HG03432 (cell line): ENCODE data around the gene ZC2HC1B.
A peak's percentile ranks its signal among the peaks of the same experiment; 100 is the strongest.
"Not testable (repeated sequence)": the region's sequence is repeated elsewhere in the genome, so short reads cannot be mapped to it uniquely, and the experiment has no call there.

ENCODE experiments used
- ATAC-seq: cut with Tn5 transposase; IDR thresholded peaks from one replicate; pipeline ENCODE4 v1.9.1; 2021; ENCODE audit warnings: mild to moderate bottlenecking, moderate library complexity; ENCODE audit not compliant: unreplicated experiment

ZC2HC1B gene, protein sequence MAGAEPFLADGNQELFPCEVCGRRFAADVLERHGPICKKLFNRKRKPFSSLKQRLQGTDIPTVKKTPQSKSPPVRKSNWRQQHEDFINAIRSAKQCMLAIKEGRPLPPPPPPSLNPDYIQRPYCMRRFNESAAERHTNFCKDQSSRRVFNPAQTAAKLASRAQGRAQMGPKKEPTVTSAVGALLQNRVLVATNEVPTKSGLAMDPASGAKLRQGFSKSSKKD

DNA sequence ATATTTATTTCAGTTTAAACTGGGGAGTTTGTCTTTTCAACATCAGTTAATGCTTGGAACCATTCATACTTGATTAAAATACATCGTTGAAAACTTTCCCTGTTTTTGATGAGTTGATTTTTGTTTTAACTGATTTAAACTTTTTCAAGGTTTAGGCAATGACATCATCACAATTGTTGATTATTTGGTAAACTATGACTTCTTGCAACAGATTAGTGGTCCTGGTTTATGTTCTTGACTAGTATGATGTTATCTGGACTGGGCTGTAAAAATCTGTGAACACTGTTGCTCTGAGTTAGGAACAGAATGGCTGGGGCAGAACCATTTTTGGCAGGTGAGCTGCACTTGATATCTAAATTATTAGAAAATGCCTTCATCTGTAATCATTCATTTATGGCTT, at the start of gene ZC2HC1B:
ZC2HC1B (plus strand) TSS at position 241 of the 400 bp plus-strand sequence; CDS start at position 307, 66 bp downstream.
- no peak for ATAC-seq

DNA sequence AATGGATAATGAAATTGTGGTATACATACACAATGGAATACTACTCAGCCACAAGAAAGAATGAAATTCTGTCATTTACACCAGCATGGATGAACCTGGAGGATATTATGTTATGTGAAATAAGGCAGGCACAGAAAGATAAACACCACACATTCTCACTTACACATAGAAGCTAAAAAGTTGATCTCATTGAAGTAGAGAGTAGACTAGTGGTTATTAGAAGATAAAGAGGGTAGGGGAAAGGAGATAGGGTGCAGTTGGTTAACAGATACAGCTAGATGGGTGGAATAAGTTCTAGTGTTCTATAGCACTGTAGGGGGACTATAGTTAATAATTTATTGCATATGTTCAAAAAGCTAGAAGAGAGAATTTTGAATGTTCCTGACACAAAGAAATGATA, 46.7 kb upstream of the ZC2HC1B start:
- ATAC-seq = no peak

DNA sequence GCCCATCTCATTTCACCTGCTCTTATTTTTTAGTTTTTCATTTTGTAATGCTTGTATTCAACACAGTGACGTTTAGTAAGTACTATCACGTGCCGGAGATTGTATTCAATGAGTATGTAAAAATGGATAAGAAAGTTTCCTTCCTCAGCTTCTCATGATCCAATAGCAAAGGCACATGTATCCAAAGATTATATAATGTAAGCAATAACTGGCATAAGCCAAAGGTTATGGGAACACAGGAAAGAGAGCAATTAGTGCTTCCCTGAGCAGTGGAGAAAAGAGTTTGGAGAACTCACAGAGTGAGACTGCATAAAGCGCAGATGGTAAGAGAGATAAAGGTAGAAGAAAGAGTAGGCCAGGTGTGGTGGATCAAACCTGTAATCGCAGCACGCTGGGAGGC, 42.9 kb upstream of the ZC2HC1B start:
- ATAC-seq = no peak

DNA sequence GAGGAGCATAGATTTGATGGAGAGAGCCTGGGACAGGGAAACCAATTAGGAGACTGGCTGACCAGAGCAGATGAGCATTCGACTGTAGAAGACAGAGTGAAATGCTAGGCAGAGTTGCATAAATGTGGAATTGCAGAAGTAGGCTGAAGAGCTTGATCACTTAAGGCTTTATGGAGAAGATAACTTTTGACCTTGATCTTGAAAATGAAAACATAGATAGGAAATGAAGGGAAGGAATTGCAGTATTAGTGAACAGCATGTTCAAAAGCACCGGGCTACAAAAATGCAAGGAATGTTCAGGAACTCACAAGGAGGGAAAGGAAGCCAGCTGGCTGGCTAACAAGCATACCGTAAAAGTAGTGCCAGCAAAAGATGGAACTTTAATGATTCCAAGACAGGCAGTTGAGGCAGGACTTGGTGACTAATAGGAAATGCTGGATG, 41.7 kb upstream of the ZC2HC1B start:
- no peak for ATAC-seq

DNA sequence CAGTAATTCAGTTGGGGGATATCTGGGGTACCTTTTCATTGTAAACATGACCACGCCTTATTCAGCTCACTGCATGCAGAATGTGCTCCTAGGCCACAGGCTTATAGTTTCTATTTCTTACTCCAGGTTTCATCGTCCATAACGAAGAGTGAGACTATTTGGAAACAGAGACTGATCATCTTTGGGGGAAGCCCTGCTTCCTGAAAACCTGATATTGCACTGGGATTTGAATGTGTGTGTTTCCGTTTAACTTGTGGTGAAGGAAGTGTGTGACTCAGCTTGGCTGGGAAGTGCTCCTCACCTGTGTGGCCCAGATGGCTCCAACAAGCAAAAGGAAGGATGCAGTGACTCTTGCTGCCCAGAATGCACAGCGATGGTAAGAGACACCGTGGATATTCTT, 40.7 kb upstream of the ZC2HC1B start:
- no peak for ATAC-seq

DNA sequence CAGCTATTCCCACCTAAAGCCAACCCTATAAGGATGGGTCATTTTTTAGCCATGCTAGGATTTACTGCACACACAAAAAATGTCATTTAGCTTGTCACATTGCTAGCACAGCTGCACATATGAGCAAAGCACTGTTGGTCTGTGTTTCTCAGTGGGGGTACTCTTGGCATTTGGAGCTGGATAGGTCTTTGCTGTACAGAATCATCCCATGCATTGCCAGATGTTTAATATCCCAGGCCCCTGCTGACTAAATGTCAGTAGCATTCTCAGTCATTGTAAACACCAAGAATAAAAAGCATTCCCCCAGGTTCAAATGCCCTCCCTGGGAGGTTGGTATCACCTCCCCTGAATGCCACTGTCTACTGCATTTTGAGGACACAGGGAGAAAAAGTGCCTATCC, 35.7 kb upstream of the ZC2HC1B start:
- no peak for ATAC-seq

DNA sequence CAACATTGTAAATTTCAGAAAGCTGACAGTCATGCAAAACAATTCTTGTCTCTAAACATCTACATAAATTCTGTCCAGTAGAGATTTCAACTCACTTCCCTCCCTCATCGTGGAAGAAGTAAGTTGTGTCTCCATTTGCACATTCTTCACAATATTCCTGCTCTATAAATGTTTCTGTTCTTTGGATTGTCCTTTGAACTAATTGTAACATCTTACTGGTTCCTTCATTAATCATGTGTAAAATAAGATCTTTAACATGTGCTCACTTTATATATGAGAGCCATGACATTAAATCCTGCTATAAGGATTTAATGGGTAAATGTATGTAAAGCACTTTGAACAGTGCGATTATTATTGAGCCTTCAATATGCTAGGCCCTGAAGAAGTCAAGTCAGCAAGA, 28.1 kb upstream of the ZC2HC1B start:
- ATAC-seq = no peak

DNA sequence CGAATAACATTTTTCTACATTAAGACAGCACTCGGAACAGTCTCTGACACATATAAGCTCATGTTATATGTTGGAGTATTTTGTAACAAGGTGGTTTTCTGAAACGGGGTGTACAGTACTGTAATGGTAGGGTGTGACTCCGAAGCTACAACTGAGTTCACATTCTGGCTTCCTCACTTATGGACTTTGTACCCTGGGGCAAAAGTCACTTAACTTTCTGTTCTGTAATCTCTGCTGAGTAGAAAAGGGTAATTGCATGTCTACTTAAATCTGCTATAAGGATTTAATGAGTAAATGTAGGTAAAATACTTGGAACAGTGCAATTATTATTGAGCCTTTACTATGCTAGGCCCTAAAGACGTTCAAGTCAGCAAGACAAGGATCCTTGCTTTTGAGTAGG, 25.9 kb upstream of the ZC2HC1B start:
- no peak for ATAC-seq

DNA sequence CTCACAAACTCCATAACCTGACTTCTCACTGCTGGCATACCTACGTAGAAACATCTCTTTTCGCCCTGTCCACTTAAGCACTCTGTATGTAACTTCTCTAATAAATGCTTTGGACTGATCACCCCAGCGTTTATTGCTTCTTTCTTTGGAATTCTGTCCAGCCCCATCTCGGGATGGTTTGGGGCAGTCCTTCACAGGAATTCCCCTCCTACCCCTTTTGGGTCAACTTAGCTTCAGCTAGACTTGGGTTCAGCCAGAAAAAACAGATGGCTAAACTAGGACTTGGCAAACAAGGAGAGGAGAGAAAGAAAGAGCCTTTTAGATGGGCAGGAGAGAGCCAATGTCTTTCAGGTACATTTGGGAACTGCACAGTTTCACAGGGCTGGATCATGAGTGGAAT, 25.1 kb upstream of the ZC2HC1B start:
- no peak for ATAC-seq

DNA sequence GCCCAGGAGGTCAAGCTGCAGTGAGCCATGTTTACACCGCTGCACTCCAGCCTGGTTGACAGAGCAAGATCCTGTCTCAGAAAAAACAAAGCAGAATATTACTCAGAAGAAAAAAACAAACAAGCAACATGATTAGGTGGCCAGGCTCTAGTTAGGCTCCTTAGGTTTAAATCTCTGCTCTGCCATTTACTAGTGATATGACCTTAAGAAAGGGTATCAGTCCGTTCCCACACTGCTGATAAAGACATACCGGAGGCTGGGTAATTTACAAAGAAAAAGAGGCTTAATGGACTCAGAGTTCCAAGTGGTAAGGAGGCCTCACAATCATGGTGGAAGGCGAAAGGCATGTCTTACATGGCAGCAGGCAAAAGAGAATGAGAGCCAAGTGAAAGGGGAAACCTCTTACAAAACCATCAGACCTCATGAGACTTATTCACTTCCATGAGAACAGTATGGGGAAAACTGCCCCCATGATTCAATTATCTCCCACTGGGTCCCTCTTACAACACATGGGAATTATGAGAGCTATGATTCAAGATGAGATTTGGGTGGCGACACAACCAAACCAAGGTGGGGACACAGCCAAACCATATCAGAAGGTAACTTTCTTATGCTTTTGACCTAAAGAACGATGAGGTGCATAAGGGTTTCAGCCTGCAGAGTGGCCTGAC, 23.5 kb upstream of the ZC2HC1B start:
- ATAC-seq = no peak

DNA sequence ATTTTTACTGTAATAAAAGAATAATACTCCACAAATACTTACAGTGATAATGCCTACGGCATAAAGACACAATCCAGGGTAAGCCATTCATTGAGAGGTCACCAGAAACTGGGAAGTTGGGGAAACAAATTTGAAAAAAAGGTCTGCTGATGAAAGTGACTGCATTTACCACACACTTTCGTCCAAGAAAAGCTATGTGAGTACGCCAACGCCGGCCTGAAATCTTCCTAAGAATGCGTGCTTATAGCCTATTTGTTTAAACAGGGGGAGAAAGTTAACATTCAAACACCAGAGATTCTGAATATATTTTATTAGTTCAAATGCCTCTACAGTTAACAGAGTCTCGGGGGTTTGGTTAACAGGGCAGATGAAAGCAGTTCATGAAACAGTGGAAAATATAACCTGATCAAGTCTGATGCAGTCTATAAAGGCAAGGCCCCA, 21.8 kb upstream of the ZC2HC1B start:
- ATAC-seq = no peak

DNA sequence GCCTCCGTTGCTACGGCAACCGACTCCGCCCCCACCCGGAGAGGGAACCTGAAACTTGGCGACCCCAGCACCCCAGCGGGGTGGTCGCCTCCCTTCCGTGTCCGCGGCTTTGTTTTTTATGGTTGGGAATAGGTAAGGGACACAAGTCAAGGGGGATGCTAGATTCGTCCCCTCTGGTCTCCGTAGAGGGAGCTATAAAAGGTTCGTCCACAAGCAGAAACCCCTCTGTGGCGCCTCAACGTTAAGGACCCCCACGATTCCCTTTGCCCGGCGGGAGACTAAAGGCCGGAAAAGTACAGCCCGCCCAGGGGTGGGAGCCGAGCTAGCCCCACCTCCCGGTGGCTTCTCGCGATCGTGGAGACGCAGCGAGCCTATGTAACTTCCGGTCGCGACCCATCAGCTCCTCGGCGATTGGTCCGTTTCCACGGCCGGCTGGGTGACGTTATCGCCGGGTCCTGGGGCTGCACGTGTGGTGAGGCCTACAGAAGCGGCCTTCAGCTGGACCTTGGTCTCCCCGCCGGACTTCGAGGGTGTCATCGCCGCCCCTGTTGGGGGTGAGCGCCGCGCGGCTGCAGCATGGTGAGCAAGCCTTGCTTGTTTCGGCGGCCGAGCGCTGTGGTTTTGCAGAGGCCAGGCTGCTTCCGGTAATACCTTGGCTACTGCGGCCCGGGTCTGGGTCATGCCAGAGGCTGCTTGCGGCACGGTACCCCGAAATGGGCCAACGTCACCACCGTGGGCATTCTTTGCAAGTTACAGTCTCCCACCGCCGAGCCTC, 21.2 kb upstream of the ZC2HC1B start, which contains the start of gene LTV1:
LTV1 (plus strand) TSS at position 437 of the 775 bp plus-strand sequence; CDS start at position 577, 140 bp downstream.
- peak; percentile 100 for ATAC-seq

DNA sequence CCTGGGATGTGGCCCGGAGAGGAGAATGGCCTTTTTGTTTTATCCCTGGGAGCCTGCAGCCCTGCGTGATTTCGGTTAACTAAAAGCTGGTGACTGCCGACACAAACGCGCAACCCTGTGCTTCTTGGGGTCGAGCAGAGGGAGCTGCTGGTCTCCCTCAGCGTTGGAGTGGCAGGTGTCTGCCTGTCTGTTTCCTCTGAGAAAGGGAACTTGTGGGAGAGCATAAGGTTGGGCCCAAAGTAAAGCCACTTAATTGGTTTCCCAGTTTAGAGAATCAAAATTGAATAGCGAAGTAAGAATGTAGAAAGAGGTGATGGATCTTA, 20.6 kb upstream of the ZC2HC1B start:
- peak; percentile 8 for ATAC-seq

DNA sequence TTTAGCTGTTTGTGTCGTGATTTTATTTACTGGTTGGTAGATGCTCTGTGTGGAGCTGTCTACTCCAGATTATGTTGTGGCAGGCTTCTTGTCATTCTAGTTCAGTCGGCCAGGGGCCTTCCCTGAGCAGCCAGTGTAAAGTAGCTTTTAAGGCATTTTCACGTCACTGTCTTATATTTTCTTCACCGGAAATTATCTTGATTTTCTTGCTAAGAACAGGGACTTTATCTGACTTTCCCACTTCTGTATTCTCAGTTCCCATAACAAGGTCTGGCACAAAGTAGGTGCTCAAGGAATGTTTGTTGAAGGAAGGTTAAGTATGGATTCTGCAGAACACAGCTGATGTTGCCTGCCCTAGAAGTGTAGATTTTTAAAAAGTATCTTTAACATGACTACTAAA, 20.3 kb upstream of the ZC2HC1B start:
- no peak for ATAC-seq

DNA sequence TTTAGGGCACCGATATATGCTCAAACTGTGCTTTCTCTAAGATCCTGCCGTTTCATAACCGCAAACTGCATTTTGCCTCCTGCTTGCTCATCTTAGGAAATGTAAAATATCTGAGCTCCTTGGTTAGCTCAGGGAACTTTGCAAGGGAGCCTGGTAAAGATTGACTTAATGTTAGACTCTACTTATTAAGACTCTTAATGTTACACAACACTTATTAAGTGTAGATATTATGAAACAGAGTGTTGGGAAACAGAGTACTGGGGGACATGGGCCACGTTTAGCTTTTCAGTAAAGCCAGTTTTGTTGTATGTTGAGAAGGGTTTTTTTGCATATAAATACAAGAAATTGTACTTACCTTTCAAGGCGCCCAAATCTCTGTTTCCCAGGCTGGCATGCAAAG, 19.2 kb upstream of the ZC2HC1B start:
- ATAC-seq = no peak

DNA sequence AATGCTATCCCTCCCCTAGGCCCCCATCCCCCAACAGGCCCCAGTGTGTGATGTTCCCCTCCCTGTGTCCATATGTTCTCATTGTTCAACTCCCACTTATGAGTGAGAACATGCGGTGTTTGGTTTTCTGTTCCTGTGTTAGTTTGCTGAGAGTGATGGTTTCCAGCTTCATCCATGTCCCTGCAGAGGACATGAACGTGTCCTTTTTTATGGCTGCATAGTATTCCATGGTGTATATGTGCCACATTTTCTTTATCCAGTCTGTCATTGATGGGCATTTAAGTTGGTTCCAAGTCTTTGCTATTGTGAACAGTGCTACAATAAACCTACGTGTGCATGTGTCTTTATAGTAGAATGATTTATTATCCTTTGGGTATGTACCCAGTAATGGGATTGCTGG, 12.6 kb upstream of the ZC2HC1B start:
- not testable (repeated sequence) for ATAC-seq

DNA sequence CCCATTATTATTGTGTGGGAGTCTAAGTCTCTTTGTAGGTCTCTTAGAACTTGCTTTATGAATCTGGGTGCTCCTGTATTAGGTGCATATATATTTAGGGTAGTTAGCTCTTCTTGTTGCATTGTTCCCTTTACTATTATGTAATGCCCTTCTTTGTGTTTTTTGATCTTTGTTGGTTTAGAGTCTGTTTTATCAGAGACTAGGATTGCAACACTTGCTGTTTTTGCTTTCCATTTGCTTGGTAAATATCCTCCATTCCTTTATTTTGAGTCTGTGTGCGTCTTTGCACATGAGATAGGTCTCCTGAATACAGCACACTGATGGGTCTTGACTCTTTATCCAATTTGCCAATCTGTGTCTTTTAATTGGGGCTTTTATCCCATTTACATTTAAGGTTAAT, 9.2 kb upstream of the ZC2HC1B start:
- not testable (repeated sequence) for ATAC-seq

DNA sequence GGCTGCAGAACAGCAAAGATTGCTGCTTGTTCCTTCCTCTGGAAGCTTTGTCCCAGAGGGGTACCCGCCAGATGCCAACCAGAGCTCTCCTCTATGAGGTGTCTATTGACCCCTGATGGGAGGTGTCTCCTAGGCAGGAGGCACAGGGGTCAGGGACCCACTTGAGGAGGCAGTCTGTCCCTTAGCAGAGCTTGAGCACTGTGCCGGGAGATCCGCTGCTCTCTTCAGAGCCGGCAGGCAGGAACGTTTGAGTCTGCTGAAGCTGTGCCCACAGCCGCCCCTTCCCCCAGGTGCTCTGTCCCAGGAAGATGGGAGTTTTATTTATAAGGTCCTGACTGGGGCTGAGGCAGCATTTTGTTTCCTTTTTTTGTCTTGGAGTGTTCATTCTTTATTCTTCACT, 7.5 kb upstream of the ZC2HC1B start:
- not testable (repeated sequence) for ATAC-seq

DNA sequence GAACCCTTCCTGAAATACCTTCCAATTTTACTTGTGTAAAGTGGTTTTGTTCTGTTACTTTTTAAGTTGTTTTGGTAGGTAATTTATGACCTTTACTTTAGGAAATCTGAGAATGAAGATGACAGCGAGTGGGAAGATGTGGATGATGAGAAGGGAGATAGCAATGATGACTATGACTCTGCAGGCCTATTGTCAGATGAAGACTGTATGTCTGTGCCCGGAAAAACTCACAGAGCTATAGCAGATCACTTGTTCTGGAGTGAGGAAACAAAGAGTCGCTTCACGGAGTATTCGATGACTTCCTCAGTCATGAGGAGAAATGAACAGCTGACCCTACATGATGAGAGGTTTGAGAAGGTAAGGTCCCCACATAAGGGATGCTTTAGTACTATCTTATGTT, 6.6 kb upstream of the ZC2HC1B start:
- ATAC-seq = no peak

DNA sequence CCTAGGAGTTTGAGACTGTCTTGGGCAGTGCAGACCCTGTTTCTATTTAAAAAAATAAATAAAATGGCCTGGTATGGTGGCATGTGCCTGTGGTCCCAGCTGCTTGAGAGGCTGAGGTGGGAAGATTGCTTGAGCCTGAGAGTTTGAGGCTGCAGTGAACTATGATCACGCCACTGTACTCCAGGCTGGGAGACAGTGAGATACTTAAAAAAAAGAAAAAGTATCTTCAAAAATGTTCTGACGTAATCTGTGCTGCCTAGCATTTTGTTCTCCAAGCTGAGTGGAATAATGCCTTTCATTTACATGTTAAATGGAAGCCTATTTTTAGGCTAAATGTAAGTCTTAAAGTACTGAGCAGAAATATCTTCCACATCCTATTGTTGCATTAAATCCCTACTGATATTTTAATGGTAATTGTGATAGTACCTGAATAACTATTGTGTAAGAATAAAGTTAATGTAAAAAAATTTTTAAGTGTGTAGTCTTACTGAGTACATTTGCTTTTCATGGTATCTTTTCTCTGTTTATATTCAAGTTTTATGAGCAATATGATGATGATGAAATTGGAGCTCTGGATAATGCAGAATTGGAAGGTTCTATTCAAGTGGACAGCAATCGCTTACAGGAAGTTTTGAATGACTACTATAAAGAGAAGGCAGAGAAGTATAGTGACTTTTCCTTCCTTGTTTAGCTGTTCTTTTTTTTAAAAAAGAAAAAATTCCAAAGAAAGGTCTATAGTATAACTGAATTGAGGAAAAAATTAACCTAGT, 4.2 kb upstream of the ZC2HC1B start:
- ATAC-seq = no peak

DNA sequence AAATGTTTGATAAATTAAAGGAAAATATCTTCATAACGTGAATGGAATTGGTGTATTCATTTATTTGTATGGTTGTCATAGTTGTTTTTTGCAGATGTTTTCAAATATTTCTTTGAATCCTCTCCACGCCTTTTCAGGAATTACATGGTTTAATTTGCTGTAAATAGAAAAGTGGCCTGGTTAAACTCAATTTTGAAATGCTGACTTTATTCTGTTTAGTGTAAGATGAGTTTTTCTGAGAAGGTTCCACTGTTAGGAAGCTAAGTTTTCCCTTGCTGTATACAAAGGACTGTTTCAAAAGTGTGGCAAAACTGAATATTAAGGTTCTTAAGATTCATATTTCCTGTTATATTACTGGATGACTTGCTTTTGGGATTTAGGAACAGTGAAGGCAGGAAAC, 503 bp upstream of the ZC2HC1B start:
- no peak for ATAC-seq
